CD4-positive, alpha-beta T cell treated with Interleukin-17A for 1 hour (primary cell): Measurements from ENCODE around the gene CDAN1.

Experiments
- DNase-seq: peaks from one replicate; pipeline ENCODE4 v3.0.0-alpha.2; 2020

CDAN1 gene

DNA sequence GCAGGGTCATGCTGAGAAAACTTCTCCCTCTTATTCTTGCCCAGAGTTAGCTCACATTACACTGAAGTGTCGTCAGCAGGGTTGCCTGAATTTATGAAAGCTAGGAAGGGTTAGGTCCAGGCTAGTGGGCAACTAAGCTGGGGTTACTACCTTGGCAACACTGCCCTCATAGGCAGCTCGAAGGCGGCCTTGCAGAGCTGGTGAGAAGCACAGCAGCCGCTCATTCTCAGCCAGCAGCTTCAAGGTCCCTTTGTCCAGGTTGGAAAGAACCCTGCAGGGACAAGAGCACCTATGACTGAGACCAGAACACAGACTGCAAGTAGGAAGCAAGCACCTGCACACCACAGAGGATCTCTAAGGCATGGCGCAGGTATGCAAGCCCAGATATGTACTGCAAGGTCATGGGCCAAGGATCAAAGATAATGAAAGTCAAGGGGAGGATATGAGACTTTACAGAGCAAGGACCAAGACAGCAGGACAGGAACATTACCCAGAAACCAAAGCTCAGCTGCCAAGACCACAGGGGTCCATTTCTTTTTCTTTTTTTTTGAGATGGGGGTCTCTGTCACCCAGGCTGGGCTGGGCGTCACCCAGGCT is 2.8 kb downstream of the CDAN1 start:
- DNase-seq = no peak

DNA sequence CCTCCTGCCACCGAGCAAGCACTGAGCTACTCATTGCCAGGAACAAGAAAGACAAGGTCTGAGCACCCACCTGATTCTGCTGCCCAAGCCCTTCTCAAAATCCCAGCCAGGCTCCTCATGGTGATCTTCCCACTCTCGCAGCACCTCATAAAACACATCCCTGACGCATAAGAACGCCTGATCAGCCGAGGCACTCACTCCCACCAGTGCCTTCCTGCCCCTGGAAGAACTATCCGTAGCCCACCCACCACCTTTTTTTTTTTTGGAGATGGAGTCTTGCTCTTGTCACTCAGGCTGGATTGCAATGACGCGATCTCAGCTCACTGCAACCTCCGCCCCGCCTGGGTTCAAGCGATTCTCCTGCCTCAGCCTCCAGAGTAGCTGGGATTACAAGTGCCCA is 3.9 kb downstream of the CDAN1 start:
- DNase-seq = no peak

DNA sequence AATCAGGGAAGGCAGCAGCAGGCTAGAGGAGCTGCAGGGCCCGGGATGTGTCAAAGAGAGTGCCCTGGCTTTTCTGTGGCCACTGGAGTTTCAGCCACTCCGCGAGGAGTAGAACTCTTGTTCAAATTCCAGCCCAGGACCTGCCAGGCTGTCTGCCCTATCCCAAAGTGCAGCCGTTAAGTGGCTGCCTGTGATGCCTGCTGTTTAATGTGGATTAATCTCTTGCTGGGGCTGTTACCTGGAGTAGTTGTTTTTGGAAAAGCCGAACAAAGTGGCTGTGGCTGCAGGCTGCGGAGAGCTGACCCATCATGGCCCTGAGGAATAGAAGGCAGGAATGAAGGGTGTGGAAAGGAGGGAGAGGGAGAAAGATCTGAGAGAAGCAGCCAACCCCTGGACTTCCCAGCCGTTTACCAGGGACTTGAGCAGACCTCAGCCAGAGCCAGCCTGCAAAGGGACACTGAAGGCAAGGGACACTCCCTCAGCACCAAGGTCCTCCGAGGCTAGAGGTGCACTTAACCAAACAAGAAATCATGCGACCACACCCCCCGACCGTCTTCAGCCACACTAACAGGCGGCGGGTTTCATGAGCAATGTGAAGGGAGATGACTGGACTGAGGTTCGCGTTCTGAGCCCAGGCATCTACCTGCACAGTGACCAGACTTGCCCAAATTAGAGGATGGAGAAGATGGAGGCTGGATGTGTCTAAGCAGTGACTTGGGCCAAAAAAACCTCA is 4.7 kb downstream of the CDAN1 start:
- DNase-seq = no peak

DNA sequence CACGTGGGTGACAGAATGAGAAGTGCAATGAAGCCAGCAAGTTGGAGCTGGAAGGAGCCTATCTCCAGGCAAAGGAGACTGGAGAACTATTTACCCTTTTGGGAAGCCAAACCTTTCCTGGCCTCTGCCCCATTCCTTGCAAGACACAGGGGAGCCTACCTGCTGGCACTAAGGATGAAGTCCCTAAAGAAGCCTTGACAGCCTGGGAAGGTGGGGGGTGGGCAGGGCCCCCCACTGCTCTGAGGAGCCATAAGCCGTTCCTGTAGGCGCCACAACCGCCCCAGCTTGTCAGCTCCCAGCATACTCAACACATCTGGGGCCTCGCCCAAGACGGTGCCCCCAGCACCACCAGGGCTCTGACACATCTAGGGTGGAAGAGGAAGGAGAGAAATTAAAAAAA is 5.5 kb downstream of the CDAN1 start:
- DNase-seq = no peak

DNA sequence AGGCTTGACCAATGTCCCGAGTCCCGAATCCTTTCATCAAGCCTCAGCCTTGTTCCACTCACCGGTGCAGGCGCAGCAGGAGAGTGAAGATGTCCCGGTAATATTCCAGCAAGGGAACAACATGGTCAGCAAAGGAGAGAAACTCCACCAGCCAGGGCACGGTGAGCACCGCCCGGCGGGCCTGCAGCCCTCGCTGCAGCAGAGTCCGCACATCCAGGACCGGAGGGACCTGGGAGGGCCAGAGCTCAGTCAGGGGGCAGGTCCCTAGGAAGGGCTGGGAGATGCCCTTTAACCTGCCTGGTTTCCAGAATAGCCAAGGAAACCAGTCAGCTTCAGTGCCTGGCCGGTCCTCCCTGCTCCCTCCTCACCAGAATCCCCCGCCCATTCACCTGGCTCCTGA is 6.4 kb downstream of the CDAN1 start:
- no peak for DNase-seq

DNA sequence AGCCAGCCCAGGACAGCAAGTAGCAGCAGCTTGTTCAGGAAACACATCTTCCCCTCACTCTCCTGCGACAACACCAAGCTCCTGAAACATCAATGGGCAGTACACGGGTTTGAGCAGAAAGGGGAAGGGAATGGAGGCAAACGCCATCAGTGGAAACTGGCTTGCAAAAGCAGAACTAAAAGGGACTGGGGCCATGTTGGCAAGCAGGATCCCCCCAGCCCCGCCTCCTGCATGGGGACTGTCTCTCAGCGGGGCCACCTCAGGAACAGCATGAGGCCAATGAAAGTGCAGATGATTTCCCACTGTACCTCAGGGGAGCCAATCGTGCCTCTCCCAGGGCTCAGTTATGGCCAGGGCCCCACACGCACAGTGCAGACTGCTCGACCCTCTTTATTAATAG is 6.8 kb downstream of the CDAN1 start:
- no peak for DNase-seq

DNA sequence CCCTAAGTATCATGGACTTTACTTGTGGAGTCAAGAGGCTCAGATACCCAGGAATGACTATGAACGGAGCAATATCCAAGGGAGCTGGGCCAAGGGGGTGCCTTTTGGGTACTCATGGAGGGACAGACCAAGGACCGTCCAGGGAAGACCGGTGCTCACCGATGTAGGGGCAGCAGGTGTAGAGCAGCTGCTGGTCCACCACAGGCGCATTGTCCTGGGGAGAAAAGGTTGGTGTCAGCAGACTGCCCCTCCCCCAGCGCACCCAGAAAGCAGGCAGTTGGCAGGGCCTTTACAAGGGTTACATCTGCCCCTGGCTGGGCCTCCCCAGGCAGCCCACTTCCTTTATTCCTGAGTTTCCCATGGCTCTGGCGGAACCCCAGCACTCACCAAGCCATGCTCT is 7.5 kb downstream of the CDAN1 start:
- no peak for DNase-seq

DNA sequence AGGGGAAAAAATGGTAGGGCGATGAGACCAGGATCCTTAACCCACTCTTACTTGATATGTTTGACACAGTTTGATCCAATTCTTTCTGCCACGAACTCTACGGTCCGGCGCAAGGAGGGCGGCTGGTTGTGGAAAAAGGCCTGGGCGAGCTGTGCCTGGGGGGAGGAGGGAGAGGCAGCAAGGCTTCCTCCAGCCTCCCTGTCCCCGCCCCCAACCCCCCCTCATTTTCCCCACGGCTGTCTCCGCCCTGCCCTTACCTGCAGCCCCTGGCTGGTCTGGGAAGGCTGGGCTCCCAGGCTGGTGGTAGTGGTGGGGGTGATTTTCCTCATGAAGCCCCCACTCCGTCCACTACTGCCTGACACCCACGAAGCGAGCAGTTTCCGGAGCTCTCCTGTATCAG is 8.0 kb downstream of the CDAN1 start:
- DNase-seq = no peak

DNA sequence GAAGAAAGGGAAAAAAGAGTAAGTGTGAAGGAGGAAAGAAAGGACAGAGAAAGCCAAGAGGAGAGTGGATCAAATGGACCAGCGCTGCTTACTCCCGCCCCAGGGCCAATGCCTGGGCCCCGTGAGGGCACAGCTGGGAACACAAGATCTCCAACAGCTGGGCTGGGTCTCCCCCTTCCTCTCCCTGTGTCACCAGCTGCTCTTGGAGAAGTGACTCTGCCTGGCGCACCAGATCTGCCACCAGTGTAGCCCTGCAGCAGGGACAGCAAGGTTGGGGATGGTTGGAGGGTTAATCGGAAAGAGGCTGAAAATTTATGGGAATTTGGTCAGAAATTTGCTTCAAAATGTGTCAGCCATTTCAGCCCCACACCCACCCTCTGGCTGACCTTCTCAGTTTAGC is 8.4 kb downstream of the CDAN1 start:
- no peak for DNase-seq

DNA sequence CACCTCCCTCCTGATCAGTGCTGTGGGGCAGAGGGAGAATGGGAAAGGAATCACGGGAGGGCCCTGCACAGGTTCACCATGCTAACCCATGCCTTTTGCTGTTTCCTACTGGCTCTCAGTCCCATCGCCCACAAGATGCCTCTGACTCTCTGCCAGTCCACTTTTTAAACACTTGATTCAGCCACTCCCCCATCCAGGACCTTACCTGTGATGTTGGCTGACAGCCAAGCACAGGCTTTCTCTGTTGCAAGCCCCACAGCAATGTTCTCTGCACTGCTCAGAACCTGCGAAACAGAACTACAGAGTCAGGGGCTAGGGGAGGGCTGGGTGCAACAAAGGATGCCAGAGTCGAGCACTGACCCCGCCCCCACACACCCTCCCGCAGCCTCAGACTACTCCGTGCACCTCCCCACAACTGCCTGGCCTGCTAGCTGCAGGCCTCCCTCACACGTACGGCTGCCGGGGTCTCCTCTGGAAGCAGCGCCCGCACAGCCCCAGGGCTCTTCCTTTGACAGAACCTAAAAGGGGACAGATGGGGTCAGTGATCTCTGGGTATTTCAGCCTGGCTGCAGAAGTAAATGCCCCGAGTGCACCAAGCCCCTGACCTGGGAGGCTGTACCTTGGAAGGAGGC is 9.1 kb downstream of the CDAN1 start:
- no peak for DNase-seq

DNA sequence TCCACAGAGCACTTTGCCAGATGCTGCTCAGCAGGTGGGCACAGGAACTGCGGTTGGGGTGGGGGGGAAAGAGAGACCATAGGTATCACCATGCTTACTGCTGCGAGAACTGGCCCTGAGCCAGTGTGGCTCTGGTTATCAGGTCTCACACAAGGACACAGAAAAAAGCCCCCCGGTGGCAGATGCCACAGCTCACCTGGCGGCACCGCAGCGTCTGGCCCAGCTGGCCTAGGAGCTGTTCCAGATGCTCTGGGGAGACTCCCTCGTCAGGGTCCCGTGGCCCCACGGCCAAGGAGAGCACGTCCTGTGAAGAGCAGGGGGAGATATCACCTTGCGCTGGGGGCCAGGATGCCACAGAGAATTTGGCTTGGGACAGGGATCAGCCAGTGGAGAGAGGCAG is 10.8 kb downstream of the CDAN1 start:
- DNase-seq = no peak

DNA sequence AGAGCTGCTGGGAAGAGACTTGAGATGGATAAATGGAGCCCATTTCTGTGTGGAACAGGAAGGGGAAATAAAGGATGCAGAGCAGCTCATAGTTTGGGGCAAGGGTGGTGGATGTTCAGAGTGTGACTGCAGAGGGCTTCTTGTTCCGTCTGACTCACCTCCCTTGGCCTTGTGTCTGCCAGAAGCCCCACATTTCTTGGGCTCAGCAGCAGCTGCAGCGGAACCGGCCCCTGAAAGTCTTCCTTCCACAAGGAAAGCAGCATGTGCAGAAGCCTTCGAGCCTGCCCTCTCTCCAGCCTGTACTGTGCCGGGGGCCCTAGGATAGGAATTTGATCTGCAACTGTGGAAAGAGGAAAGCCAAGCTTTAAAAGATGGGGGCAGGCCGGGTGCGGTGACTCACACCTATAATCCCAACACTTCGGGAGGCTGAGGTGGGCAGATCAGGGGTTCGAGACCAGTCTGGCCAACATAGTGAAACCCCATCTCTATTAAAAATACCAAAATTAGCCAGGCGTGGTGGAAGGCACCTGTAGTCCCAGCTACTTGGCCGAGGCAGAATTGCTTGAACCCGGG is 11.5 kb downstream of the CDAN1 start:
- no peak for DNase-seq

DNA sequence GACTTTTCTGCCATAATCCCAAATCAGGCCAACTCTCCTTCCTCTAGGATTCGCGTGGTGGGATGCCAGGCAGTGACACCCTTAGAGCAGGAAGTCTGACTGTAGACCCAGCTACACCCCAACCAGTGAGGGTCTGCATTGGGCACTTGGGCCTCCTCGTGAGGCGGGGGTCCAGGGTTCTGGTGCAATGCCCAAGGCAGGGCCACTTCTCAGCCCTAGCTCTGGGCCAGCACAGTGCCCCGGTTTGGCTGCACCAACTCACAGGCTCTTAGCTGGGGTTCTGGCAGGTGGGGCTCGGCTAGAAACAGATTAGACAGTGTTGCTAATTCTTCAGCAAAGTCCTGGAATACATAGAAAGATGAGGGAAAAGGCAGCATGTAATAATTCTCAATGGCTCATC is 12.7 kb downstream of the CDAN1 start:
- no peak for DNase-seq

DNA sequence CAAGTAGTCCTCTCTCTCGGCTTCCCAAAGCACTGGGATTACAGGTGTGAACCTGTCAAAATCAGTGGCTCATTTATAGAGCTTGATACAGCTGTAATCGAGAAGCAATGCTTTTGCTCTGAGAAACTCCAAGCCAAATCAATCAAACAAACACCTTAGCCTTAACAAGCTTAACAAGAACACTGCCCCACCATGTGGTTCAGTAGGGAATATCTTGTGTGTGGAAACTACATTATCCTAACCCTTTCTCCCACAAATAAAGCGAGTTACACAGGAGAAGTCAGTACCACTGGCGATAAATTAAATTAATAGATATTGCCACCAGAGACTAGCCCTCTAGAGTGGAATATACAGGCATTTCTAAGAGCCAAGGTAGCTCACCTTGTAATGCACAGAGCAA is 13.9 kb downstream of the CDAN1 start:
- no peak for DNase-seq

DNA sequence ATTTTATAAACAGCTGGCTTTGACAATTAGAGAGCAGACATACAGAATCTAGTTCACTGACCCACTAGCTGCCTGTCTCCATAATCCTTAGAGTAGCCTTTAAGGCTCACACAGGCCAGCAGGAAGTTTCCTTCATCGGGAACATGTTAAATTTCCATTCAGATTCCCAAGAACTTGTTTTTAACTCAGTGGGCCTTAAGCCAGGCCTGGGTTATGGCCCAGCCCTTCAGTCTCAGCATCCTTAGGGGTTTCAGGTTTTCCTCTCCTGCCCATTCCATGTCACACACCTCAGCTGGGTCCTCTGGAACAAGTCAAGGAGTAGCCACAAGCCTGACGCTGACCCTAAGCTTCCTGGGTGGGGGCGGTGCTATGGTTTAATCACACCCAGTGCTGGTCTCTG is 15.0 kb downstream of the CDAN1 start:
- no peak for DNase-seq

DNA sequence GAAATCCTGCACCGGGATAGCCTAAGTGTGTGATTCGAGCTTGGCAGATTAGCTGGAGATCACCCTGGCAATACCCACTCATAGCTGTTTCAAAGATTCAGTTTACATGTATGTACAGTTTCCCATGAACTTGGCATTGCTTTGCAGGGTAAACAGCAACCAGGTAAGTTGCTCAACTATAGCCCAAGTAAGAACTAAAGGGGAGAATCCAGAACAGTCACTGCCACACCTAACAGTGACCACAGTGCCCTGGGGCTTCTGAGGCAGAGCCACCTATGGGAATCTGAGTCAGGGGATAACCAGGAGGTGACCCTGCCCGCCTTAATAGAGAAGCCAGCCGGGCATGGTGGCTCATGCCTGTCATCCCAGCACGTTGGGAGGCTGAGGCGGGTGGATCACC is 15.9 kb downstream of the CDAN1 start:
- DNase-seq = no peak

DNA sequence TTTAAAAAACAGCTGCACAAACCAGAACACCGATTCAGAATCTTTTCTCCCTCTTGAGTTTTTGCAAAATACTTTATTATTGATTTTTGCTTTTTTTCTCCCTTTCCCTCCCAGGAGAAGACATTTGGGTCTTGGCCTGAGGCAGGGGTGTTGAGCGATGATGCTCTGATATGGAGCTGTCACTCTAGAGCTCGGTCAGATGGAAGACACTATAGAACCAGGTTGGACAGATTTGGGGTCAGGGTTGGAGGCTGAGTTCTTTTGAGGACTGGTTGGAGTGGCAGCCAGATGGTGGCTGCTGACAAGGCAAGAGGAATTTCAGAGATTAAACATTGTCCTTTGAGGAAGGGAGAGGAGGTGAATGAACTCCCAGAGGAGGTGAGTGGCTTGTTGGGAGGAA is 16.9 kb downstream of the CDAN1 start:
- DNase-seq = no peak

DNA sequence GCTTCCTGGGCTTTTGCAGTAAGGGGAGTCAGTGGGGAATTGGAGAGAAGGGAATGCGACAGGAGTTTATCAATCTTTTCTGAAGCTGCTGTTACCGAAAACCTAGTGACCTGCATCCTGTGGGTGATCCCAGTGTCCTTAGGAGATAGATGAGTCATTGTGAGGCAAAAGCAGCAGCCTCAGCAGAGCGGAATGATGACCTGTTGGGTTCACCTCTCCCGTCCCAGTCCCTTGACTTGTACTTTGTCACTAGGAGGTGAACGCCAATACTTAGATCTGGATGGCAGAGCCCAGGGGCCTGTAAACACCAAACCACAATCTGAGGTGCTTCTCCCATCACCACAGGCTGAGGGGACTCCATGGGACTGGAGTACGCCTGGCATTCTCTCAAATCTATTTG is 17.9 kb downstream of the CDAN1 start:
- DNase-seq = no peak

DNA sequence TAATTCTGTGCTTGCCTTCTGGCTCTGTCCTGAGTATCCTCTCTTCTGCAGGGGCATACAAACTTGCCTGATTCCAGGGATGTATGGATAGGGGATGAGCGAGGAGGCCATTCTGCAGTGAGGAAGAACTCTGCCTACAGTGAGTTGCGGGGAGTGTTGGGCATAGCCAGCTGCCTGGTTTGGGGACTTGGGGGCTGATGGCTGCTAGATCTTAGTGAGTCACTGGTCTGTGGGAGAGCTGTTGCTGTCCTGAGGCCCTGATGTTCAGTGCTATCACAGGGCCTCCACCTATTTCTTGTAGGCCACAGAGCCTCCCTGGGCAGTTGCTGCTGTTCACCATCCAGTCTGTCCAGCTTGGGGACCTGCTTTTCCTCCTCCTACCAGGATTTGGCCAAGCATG is 20.3 kb downstream of the CDAN1 start:
- no peak for DNase-seq

DNA sequence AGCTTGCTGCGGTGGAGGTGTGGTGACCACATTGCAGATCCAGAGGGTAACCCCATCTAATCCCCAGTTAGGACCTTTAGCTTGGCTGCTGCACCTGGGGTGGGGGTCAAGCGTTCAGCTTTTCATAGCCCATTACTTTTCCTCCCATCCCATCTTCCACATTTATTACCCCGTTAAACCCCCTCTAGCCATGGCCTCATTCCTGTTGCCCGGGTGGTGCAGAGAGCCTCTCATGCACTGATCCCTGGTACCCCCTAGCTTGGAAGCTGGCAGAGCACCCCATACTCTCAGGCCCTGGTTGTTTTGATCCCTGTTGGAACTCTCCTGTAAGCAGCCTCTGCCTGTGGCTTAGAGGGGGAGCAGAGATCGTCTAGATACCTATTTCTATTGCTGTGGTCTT is 20.8 kb downstream of the CDAN1 start:
- no peak for DNase-seq

DNA sequence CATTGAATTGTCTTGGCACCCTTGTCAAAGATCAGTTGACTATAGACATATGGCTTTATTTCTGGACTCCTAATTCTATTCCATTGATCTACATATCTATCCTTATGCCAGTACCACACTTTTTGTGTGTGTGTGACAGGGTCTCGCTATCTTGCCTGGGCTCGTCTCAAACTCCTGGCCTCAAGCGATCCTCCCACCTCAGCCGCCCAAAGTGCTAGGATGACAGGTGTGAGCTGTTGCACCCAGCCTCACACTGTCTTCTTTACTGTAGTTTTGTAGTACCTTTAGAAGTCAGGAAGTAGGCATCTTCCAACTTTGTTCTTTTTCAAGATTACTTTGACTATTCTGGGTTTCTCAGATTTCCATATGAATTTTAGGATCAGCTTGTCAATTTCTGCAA is 24.3 kb downstream of the CDAN1 start:
- no peak for DNase-seq

DNA sequence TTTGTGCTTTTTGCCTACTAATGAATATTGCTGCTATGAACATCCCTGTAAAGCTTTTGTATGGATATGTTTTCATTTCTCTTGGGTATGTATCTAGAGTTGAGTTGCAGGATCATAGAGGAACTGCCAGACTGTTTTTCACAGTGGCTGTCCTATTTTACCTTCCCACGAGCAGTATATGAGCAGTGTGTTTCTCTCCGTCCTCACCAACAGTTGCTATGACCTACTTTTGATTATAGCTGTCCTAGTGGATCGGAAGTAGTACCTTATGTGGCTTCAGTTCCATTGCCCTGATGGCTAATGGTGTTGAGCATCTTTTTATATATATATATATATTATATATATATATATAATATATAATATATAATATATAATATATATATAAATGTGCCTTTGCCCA is 25.2 kb downstream of the CDAN1 start:
- no peak for DNase-seq

DNA sequence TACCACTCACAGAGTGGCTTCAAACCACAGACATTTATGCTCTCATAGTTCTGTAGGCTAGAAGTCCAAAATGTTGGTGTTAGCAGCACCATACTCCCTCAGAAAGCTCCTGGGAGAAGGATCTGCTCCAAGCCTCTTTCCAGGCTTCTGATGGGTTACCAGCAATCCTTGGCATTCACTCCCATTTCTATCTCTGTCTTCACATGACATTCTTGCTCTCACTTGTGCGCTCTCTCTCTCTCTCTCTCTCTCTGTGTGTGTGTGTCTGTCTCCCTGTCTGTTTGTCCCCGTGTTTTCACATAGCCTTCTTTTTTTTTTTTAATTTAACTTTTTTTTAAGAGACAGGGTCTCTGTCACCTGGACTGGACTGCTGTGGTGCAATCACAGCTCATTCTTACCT is 26.3 kb downstream of the CDAN1 start:
- no peak for DNase-seq

DNA sequence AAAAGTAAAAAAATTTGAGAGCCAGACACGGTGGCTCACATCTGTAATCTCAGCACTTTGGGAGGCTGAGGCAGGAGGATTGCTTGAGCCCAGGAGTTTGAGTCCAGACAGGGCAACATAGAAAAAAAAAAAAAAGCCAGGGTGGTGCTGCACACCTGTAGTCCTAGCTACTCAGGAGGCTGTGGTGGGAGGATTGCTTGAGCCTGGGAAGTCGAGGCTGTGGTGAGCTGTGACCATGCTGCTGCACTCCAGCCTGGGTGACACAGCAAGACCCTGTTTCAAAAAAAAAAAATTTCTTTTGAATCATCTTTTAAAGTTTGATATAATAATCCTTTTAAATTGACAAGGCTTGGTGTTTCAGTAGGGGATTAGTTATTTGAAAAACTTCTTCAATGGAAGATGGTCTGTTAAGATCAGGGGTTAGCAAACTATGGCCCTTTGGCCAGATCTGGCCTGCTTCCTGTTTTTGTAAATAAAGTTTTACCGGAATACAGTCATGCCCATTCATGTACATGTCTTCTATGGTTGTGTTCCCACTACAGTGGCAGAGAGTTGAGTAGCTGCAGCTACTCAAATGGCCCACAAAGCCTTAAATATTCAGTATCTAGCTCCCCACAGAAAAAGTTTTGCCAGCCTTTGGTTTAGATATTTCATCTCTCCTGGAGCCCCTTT is 28.9 kb downstream of the CDAN1 start:
- no peak for DNase-seq
